Suprapubic skin (tissue), 4 donors: ENCODE results near the gene FGD3. TPM values are rescaled to one million over a fixed set of nuclear protein-coding genes. Genes with fewer than 3 reads are reported as not detected.

Experiments
- DNase-seq, 2 donors: peaks; one replicate each; pipeline ENCODE4 v3.0.0-alpha.2; 2019; ENCODE audit warnings: low spot score in 2 of 2
- H3K27ac ChIP-seq: fragments of 200-600 bp; sonication (generic); one replicate; pipeline ENCODE4 v1.5.1; 2019
- H3K27me3 ChIP-seq: fragments of 200-600 bp; sonication (generic); one replicate; pipeline ENCODE4 v1.5.1; 2019
- H3K36me3 ChIP-seq: fragments of 200-600 bp; sonication (generic); one replicate; pipeline ENCODE4 v1.5.1; 2019
- H3K4me1 ChIP-seq: fragments of 200-600 bp; sonication (generic); one replicate; pipeline ENCODE4 v1.5.1; 2019
- H3K4me3 ChIP-seq: fragments of 200-600 bp; sonication (generic); one replicate; pipeline ENCODE4 v1.5.1; 2019; ENCODE audit warnings: mild to moderate bottlenecking
- H3K9me3 ChIP-seq: fragments of 200-600 bp; sonication (generic); one replicate; pipeline ENCODE4 v1.5.1; 2019
- EP300 ChIP-seq: sonication (generic); formaldehyde crosslinking; IDR thresholded peaks from one replicate; pipeline ENCODE4 v1.6.1; 2017; ENCODE audit warnings: antibody characterized with exemption
- POLR2A ChIP-seq, 2 donors: fragments of 450-650 bp; IDR thresholded peaks; one replicate each; pipeline ENCODE4 v1.6.1; 2017; ENCODE audit warnings: antibody characterized with exemption in 2 of 2, mild to moderate bottlenecking in 2 of 2, moderate library complexity in 2 of 2
- POLR2AphosphoS5 ChIP-seq, 3 donors: sonication (generic); formaldehyde crosslinking; IDR thresholded peaks; one replicate each; pipeline ENCODE4 v1.6.1; 2017; ENCODE audit warnings: antibody characterized with exemption in 3 of 3
- WGBS: methylation state at CpG from one replicate; pipeline ENCODE4 v1.1.5; 2018; 5-methylcytosine and 5-hydroxymethylcytosine counted together
- total RNA-seq, 4 donors: library from RNA; depleted of rRNA; stranded (reverse); fragments of >200 nt; gene quantifications; one replicate each; pipeline ENCODE4 v1.1.0, GENCODE V29; 2016
- TF ChIP-seq, protein P1 (sequence below), 2 donors: fragments of 200-600 bp in 1 of 2; fragments of 450-650 bp in 1 of 2; sonication (generic) in 1 of 2; IDR thresholded peaks; one replicate each; pipeline ENCODE4 v1.5.1; 2016 to 2019; ENCODE audit warnings: antibody characterized with exemption in 2 of 2, mild to moderate bottlenecking in 1 of 2, moderate library complexity in 1 of 2

FGD3 gene
- total RNA-seq, 4 donors from 2014 or later, result 4.6 to 9.2 (median 6.6) TPM

DNA sequence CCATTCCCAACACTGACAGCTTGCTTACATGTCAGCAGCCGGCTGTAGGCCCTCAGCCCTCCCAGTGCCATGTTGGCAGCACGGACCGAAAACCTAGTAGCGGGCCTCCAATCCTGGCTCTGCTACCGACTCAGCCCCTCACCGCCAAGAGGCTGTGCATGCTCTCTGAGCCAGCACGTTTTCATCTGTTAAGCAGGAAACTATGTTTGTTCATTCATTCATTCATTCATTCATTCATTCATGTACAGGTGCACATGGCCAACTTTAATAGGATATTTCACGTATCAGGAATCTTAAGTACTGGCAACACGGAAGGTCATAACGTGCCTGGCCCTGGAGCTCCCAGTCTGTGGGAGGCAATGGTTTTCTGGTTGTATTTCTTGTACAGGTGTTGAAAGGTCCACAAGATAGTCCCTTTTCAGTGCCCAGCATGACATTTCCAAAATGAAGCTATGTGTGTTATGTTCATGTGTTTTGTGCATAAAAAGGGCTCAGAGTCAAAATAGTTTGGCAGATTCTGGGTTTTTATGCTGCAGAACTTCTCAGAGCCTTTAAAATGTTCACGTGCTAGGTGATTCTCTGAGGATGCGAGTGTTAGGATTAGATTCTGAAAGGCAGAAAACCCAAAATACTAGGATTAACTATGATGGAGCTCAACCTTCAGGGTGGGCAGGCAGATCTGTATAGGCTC is 128.9 kb downstream of the FGD3 start:
- no peaks in the 10 kb centered on the region for H3K36me3 ChIP-seq
- WGBS, result 91% methylated on average over 11 of the region's 12 CpGs
- no peak for DNase-seq
- H3K27ac ChIP-seq, result no peak overlapping the region
- no peak overlapping the region for H3K4me3 ChIP-seq
- no peaks in the 10 kb centered on the region for H3K4me1 ChIP-seq
- H3K27me3 ChIP-seq, result no peaks in the 10 kb centered on the region
- TF ChIP-seq EP300 (no peak), POLR2A (IDR thresholded peaks at IDR 0.05) (no peak), POLR2AphosphoS5 (IDR thresholded peaks at IDR 0.05) (no peak)
- TF ChIP-seq, protein P1, sequence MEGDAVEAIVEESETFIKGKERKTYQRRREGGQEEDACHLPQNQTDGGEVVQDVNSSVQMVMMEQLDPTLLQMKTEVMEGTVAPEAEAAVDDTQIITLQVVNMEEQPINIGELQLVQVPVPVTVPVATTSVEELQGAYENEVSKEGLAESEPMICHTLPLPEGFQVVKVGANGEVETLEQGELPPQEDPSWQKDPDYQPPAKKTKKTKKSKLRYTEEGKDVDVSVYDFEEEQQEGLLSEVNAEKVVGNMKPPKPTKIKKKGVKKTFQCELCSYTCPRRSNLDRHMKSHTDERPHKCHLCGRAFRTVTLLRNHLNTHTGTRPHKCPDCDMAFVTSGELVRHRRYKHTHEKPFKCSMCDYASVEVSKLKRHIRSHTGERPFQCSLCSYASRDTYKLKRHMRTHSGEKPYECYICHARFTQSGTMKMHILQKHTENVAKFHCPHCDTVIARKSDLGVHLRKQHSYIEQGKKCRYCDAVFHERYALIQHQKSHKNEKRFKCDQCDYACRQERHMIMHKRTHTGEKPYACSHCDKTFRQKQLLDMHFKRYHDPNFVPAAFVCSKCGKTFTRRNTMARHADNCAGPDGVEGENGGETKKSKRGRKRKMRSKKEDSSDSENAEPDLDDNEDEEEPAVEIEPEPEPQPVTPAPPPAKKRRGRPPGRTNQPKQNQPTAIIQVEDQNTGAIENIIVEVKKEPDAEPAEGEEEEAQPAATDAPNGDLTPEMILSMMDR (IDR thresholded peaks at IDR 0.05), result no peak
- H3K9me3 ChIP-seq, result no peaks in the 10 kb centered on the region

DNA sequence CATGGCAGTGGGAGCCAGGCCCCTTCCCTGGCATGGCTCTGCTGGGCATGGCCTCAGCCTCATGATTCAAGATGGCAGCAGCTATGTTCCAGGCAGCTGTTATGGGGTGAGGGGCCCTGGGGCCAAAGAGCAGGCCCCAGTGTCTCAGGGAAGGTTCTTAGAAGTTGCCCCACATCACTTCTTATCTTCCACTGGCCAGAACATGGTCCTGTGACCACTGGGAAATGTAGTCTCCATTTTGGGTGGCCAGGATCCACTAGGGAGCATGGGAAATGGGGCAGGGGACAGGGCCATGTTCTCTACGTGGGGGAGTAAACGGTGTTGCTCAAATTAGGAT is 129.4 kb downstream of the FGD3 start:
- TF ChIP-seq EP300 (no peak), POLR2A (IDR thresholded peaks at IDR 0.05) (no peak), POLR2AphosphoS5 (IDR thresholded peaks at IDR 0.05) (no peak)
- TF ChIP-seq, protein P1 (IDR thresholded peaks at IDR 0.05), result no peak
- H3K4me3 ChIP-seq, result no peak overlapping the region
- DNase-seq, result no peak
- no peaks in the 10 kb centered on the region for H3K27me3 ChIP-seq
- no peaks in the 10 kb centered on the region for H3K9me3 ChIP-seq
- no peaks in the 10 kb centered on the region for H3K36me3 ChIP-seq
- no peaks in the 10 kb centered on the region for H3K4me1 ChIP-seq
- WGBS, result 89% methylated on average over 2 of the region's 2 CpGs
- no peak overlapping the region for H3K27ac ChIP-seq

DNA sequence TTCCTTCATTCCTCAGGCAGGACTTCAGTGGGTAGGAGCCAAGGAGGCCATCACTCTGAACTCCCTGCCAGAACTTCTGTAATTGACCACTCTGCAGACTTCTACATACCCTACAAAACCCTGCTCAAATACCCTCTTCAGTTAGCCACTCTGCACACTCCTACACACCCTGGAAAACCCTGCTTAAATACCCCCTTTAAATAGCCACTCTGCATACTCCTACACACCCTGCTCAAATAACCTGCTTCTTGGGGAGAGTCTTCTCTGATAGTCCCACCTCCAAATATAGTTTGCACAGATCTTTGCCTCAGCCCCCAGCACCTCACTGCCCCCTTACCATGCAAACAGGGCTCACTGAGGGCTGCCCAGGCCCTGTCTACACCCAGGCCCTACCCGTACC is 130.0 kb downstream of the FGD3 start:
- Histone ChIP-seq H3K27ac (no peak overlapping the region), H3K4me1 (no peaks in the 10 kb centered on the region), H3K4me3 (no peak overlapping the region), H3K36me3 (no peaks in the 10 kb centered on the region), H3K27me3 (no peaks in the 10 kb centered on the region), H3K9me3 (no peaks in the 10 kb centered on the region)
- WGBS, result 100% methylated on average over 1 of the region's 1 CpG
- no peak for TF ChIP-seq POLR2A (IDR thresholded peaks at IDR 0.05)
- no peak for TF ChIP-seq EP300
- TF ChIP-seq, protein P1 (IDR thresholded peaks at IDR 0.05), result no peak
- no peak for TF ChIP-seq POLR2AphosphoS5 (IDR thresholded peaks at IDR 0.05)
- no peak for DNase-seq

DNA sequence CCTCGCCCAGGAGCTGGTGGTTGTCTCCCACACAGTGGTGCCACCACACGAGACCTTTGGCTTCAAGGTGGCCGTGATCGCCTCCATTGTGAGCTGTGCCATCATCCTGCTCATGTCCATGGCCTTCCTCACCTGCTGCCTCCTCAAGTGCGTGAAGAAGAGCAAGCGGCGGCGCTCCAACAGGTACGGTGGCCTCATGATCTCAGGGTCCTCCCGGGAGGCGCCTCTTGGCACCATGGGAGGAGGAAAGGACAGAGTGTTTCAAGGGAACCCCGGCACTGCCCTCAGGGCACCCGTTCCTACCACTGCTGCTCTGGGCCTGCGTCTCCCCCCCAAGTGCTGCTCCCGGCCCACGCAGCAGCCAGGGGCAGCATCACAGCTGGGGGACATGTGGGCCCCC is 130.5 kb downstream of the FGD3 start:
- Histone ChIP-seq H3K36me3 (no peaks in the 10 kb centered on the region), H3K4me3 (no peak overlapping the region), H3K27ac (no peak overlapping the region), H3K27me3 (no peaks in the 10 kb centered on the region), H3K4me1 (no peaks in the 10 kb centered on the region), H3K9me3 (no peaks in the 10 kb centered on the region)
- DNase-seq, result no peak
- 91% methylated on average over 12 of the region's 16 CpGs for WGBS
- TF ChIP-seq EP300, result no peak
- TF ChIP-seq, protein P1 (IDR thresholded peaks at IDR 0.05), result no peak
- TF ChIP-seq POLR2A (IDR thresholded peaks at IDR 0.05), result no peak

DNA sequence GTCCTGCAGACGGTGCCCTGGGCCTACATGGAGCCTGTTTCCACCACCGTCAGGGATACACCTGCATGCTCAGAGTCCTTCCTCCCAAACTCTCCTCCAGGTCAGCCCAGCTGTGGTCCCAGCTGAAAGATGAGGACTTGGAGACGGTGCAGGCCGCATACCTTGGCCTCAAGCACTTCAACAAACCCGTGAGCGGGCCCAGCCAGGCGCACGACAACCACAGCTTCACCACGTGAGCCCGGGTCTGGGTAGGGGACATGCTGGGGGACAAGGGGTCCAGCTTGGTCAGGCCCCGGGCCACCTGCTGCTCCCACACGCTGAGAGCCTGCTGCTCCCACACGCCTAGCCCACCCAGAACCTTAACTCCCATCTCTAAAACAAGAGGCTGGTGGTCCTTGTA is 132.0 kb downstream of the FGD3 start:
- WGBS, result 92% methylated on average over 10 of the region's 13 CpGs
- H3K27ac ChIP-seq, result no peak overlapping the region
- no peaks in the 10 kb centered on the region for H3K9me3 ChIP-seq
- H3K36me3 ChIP-seq, result no peaks in the 10 kb centered on the region
- TF ChIP-seq EP300 (no peak), POLR2A (IDR thresholded peaks at IDR 0.05) (no peak), POLR2AphosphoS5 (IDR thresholded peaks at IDR 0.05) (no peak)
- TF ChIP-seq, protein P1 (IDR thresholded peaks at IDR 0.05), result no peak
- H3K4me3 ChIP-seq, result no peak overlapping the region
- no peaks in the 10 kb centered on the region for H3K27me3 ChIP-seq
- no peaks in the 10 kb centered on the region for H3K4me1 ChIP-seq
- DNase-seq, result peak; percentile 55 to 77
